Caki2 (cell line): ENCODE measurements around the gene PXDN. TPM values are rescaled to one million over a fixed set of nuclear protein-coding genes. Genes with fewer than 3 reads are reported as not detected.

Source experiments
- DNase-seq: peaks from one replicate; pipeline ENCODE4 v3.0.0-alpha.2; 2015; ENCODE audit warnings: low read depth
- in situ Hi-C: cut with HindIII; loops from 2 replicates; pipeline ENCODE4 v1.10.0; 2016; ENCODE audit warnings: low sequenced_read_pairs, low pct_unique_long_range_greater_than_20kb, mixed read lengths
- total RNA-seq: library from RNA; depleted of rRNA; stranded (reverse); fragments of >200 nt; shearing (Covaris generic); gene quantifications from 2 replicates; pipeline ENCODE4 v1.2.3, GENCODE V29; 2014; ENCODE audit warnings: low replicate concordance

Gene PXDN
- total RNA-seq, 1 experiment from 2014 or later = 131 TPM

DNA sequence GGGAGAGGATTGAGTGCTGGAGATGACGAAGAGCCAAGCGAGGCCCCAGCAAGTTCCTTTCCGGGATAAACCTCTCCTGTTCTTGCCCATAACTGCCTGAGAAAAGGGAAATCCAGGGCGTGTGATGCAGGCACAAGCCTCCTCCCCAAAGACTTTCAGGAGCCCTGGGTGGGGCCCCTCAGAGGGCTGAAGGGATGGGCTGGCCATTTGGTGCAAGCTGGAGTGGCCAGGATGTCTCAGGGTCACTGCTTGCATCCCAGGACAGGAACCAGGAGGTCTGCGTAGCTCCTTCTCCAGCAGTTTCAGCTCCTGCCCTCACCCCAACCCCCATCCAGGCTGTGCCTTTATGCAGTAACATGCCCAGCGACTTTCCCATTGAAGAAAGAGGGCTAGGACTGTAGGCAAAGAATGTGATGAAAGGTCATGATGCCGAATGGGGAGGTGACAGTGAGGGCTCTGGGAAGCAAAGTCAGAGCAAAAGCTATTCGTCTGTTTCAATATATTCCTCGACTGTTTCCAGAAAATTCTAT, 80.2 kb downstream of the PXDN start:
- in situ Hi-C loops = no loop called here
- no peak for DNase-seq

DNA sequence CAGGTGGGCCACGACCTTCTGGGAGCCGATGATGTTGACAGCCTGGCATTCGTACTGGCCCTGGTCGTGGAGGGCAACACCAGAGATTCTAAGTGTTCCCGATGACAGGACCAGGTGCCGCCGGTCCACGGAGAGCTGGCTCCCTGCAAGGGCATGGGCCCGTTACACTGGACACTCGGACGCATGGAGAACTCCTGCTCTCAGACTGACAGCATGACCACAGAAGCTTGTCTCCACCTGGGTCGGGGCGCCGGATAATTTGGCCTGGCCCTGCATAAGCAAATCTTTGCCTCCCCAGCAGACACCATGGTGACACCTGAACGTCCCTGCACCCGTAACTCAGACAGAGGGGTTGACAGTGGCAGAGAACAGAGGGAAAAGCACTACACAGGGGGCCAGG, 80.7 kb downstream of the PXDN start:
- in situ Hi-C loops = no loop called here
- no peak for DNase-seq

DNA sequence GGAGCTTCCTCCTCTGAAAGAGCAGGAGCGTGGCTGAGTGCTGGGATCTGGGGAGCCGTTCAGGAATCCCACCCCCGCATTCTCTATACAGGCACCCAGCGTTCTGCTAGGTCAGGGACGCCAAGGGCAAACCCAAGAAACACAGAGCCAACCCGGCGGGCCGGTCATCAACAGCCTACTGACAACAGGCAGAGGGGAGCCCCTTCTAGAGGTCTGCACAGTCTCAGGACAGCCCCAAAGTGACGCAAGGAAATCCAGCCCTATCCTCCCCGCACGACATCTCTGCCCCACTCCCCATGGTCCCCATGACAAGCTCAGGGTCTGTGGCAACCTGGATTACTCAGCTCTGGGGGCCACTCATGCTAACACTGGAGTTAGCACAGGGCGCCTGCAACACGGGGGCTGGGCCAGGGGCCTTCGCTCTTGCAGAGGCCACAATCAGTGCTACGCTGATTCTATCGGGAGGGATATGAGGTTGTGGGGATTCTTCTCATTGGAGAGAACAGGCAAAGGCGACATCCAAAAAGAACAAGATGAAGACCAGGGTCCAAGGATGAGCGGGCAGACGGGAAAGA, 81.6 kb downstream of the PXDN start:
- DNase-seq = no peak
- in situ Hi-C loops = no loop called here

DNA sequence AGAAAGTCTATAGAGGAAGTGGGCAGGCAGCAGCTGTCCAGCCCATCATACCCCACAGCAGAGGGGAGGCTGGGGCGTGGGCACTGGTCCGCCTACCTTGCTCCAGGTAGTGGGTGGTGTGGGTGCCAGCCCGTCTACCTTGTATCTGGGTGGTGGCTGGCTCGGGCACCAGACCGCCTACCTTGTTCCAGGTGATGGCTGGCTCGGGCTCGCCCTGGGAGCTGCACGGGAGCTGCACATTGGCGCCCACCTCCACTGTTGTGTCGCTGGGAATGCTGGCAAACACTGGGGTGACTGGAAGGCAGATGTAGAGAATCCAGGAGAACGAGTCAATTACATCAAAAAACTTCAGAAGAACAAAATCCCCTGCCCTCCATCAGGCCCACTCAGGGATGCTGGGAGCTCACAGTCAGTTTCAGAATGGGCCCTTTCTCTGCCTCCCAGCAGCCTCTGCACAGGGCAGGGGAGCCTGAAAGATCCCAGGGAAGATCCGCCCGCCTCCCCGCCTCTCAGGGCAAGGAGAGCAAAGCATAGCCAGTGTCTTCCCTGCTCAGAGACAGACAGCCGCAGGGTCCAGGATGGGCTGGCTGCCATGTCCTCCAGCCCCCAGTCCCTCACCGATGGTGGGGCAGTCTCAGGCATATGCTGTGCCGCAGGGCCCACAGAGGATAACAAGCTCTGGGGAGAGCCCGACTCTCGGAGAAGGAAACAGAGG, 82.3 kb downstream of the PXDN start:
- in situ Hi-C loops = no loop called here
- DNase-seq = no peak

DNA sequence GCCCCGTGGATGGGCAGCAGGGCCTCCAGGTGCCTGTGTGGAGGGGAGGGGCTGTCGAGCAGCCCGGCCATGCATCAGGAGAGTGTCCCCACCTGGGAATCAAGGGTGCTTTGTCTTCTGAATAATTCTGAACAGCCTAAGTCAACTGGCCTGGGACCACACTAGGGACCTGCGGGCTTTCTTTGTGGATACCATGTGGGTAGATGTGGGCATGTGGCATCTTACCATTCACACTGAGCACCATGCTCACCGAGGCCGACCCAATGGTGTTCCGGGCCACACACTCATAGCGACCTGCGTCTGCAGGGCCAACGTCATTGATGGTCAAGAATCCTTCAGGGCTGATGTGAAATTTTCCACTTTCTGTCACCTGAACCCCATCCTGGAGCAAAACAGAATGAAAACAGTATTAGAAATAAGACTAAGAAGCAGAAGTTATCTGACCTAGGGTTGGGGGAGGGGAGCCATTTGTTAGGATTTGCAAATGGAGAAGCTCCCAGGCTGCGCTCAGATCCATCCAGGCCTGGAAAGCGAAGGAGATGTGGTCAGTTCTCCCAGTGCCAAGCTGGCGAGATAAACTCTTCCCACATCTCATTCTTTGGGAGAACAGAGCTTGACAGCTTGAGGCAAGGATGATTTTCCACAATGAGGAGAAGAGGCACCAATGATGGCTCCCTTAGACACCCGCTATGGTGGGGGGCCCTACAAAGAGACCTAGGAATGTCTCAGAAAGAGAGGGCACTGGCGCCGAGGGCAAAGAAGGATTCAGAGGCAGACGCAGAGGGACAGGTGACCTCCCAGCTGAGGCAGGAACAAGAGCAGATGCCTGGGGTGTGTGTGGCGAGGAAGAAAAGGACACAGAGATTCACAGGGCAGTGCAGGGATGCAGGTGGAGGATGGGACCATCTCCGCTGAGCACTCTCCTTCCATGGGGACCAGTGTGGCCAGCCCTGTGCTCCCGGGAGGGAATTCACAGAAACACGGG, 83.4 kb downstream of the PXDN start:
- DNase-seq = no peak
- in situ Hi-C loops = no loop called here

DNA sequence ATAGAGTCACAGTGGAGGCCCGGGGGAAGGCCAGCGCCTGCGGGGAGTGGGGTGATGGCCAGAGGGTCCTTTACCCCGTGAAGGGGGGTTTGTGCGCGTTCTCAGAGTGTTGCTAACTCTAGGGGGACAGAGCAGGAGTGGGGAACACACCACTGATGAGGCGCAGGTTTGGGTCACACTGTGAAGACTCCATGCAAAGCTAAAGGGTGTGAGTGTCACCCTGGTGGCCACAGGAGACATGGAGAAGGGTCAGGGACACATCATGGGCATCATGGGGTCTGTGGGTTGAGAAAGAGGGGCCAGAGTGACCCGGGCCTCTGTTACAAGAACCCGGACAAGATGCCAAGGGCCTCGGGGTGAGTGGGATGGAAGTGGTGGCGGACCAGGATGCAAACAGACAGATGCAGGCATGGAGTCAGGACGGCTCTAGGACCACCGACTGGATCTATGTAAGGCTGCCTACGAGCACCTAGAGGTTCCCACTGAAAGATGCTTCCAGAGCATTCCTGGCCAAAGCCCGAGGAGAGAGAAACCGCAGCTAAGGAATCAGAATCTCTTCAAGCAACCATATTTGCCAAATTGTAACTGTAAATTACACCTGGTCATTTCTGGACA, 84.3 kb downstream of the PXDN start:
- in situ Hi-C loops = no loop called here
- DNase-seq = no peak

DNA sequence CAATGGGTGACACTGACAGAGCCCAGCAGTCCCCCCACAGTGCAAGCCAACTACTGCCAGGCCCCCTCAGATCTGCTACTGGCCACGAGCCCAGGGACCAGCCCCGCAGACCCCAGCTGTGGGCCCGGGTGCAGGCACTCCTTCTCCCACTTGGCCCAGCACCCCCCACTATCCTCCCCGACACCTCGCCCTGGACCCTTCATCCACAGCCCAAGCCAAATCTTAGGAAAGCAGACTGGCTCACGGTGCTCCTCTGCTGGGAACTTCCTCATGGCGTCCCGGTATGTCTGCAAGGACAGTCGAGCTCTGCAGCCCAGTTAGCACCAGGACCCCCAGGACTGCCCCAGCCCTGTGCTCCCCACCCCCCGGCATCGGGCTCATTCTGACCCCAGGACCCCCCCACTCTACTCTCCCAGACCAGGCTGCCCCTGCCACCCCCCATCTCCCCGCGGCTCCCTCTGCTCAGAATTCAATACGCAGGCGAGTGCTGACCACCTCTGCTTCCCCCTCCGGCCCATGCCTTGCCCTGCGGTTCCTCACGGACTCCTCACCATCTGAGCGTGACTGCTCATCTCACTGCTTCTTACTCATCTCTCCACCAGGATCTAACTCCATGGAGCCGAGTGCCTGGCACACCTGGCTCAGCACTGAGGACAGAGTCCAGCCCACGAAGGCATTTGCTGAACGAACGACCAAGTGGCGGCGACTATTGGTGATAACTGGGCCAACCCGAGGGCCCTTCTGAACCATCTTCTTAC, 85.7 kb downstream of the PXDN start:
- in situ Hi-C loops = no loop called here
- no peak for DNase-seq

DNA sequence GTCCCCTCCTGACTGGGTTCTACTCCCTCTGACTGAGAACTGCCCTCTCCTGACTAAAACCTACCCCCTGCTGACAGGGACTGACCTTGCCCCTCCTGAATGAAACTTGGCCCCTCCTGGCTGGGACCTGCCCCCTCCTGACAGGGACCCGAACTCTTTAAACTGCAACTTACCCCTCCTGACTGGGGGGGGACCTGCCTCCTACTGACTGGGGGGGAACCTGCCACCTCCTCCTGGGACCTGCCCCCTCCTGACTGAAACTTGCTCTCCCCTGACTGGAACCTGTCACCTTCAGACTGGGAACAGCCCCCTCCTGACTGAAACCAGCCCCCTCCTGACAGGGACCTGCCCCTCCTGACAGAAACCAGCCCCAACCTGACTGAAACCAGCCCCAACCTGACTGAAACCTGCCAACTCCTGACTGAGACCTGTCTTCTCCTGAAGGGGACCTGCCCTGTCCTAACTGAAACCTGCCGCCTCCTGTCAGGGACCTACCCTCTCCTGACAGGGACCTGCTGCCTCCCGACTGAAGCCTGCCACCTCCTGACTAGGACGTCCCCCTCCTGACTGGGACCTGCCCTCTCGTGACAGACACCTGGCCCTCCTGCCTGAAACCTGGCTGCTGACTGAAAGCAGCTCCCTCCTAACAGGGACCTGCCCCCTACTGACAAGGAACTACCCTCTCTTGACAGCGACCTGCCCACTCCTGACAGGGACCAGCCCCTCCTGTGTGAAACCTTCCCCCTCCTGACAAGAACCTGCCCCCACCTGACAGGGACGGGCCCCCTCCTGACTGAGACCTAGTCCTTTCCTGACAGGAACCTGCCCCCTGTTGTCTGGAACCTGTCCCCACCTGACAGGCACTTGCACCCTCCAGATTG, 87.1 kb downstream of the PXDN start:
- in situ Hi-C loops = no loop called here
- no peak for DNase-seq

DNA sequence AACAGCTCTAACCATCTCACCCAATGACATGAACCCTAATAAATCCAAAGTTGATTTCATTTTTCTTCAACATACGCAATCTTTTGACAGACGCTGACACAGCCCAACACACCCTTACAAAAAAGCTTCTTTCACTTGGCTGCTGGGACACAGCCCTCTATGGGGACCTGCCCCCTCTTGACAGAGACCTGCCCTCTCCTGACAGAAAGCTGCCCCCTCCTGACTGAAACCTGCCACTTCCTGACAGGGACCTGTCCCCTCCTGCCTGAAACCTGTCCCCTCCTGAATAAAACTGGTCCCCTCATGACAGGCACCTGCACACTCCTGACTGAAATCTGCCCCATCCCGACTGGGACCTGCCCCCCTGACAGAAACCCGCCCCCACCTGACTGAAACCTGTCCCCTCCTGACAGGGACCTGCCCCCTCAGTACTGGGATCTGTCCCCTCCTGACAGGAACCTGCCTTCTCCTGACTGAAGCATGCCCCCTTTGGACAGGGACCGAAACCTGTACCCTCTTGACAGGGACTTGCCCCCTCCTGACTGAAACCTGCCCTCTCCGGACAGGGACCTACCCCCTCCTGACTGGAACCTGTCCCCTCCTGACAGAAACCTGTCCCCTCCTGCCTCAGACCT, 87.9 kb downstream of the PXDN start:
- no peak for DNase-seq
- in situ Hi-C loops = no loop called here

DNA sequence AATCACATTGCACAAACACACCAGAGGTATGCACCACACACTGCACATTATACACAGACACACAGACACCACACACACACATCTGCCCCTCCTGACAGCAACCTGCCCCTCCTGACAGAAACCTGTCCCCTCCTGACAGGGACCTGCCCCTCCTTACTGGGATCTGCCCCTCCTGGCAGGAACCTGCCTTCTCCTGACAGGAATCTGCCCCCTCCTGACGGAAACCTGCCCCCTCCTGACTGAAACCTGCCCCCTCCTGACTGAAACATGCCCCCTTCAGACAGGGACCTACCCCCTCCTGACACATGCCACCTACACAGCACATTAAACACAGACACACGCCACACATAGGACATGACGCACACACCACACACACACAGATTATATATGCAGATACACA, 88.9 kb downstream of the PXDN start:
- DNase-seq = no peak
- in situ Hi-C loops = no loop called here

DNA sequence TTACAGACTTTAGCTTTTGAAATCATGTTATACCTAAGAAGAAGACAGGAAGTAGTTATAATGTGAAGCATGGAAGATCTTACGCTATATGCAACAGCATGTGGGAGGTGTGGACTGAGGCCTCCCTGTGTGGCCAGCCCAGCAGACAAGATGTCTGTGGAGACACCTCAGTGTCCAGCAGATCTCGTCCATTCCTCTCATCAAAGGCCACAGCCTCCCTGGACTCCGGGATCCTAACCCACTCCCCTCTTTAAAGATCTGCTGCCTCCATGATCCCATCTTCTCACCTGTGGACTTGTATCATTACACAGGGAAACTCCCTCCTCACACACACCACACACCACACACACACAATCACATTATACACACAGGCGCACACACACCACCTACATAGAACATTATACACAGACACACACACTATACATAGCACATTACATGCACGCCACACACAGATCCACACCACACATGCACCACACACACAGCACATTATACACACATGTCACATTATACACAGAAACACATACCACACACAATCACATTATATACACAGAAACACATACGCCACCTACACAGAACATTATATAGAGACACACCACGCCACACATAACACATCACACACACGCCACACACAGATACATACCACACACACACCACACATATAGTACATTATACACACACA, 89.5 kb downstream of the PXDN start:
- in situ Hi-C loops = no loop called here

DNA sequence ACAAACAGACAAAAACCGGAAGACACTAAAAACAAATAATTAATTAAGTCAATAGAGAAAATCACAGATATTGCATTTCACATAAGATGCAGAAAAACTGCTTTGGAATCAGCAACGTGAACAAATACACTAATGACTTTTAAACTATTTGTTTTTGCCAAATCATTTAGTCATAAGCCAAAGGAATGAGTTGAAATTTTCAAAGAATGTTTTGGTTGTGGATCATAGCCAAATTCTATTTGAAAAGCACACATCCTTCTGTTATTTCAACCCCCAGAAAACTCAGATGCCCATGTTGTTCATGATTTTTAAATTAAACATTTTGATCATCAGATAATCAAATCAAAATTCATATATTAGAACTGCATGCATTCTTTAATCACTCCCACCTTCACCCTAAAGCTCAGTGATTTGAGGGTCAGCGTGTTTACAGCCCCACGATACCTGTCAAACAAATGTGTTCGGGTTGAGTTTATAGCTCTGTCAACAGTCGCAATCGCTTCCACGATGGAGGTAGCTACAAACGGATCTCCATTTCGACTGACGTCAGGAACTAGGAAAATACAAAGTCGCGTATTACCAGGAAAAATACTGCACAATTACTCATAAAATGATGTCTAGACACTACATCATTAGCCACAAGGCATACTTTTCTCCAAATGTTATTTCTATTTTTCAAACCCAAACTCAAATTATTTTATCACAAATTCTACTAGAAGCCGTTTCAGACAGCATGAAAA, 90.2 kb downstream of the PXDN start:
- DNase-seq = peak; percentile 28
- in situ Hi-C loops = no loop called here

More for the DNA sequence above, 89.5 kb downstream of the PXDN start:
- no peak for DNase-seq

DNA sequence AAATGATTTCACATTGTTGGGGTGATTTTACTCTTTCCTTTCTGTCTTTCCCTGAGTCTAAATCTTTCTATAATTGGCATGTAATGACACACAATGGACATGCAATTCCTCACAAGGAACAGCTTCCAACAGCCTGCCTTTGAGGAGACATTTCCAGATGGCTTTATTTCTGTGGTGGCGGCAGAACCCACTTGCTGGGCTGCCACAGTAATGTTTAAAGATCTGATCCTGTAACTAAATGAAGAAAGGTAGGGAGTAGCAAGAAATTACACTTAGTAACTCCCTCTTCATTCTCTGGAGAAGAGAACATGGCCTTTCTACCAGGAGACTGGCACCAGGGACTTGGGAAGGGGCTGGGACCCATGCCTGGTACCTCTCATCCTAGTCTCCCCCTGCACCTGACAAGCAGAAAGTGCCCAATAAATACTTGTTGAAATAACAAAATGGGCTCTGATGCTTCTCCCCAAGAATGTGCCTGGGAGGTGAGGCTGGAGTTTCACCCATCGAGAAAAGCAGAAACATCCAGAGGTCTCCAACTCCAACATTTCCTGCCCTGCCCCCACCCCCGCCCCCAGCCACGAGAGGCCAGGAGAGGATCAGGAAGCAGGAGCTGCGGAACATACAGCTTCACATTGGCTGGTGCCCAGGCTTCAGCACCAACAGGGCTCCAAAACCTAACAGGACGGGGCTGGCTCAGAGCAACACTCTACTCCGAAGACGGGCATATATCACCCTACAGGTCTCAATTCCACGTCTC, 92.1 kb downstream of the PXDN start:
- DNase-seq = no peak
- in situ Hi-C loops = no loop called here

DNA sequence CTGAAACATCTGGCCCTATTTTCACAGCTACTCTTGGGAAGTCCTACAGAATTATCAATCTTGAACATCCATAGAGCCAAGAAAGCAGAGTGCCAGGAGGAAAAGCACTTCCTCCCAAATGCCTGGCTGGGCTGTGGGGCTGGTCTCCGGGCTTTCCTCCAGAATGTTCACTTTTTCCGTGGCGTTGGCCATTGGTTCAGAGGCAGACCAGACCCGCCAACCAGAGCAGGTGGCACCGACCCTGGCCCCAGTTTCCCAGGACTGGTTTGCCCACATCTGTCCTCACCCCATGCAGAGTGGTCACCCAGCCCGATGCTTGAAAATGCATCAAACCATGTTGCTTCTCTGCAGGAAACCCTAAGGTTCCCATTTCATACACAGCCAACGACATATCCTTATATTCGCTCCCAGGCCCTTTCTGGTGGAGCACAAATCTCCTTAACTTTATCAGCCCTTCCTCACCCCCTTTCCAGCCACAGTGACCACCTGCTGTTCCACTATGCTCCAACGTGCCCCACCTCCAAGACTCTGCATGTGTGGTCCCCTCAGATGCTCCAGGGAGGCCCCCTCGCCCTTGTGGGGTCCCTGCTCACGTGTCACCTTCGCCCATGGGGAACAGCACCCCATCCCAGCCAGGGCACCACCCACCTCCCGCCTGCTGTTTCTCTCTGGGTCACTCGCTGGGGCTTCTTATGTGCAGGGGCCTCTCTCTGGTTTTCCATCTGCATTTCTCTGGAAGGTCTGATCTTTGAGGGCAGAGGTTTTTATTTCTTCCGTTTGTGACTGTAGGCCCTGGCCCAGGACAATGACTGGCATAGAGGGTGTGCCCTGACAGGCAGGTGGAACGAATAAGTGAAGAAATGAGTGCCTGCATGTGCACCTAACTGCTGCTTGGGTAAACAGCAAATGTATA, 92.9 kb downstream of the PXDN start:
- in situ Hi-C loops = no loop called here
- DNase-seq = no peak
